ENCODE data around the gene CTDSPL. TPM values are rescaled to one million over a fixed set of nuclear protein-coding genes. Genes with fewer than 3 reads are reported as not detected.
A peak's percentile ranks its signal among the peaks of the same experiment; 100 is the strongest.
"Not testable (repeated sequence)": the region's sequence is repeated elsewhere in the genome, so short reads cannot be mapped to it uniquely, and the experiment has no call there.

Gene CTDSPL
- total RNA-seq, 6 donors from 2014 or later: 35.6 to 78.1 (median 55.5) TPM

GRCh38 chr3:38031022-38031994 is 169.6 kb downstream of the CTDSPL start:
- no peaks in the 10 kb centered on the region for H3K9me3 ChIP-seq
- H3K4me1 ChIP-seq: peaks cover 17 to 38% (median 24%) of the 10 kb centered on the region in 4 donors
- no peaks in the 10 kb centered on the region for H3K36me3 ChIP-seq
- 41 to 43% methylated on average over 8 of the region's 9 CpGs for WGBS, 2 donors
- ATAC-seq (ENCODE audit: low FRiP score in 2 of 2): peak; percentile 29 to 77
- no peak overlapping the region for H3K4me3 ChIP-seq
- TF ChIP-seq EP300 (IDR thresholded peaks at IDR 0.05) (no peak), POLR2A (IDR thresholded peaks at IDR 0.05) (peak in 1 of 4 donors; percentile 11)
- DNase-seq: peak; percentile 68 to 90
- H3K27ac ChIP-seq: peak overlapping the region; percentile 72 to 88 (median 87)
- peaks cover 0 to 7% (median 0%) of the 10 kb centered on the region in 4 donors for H3K27me3 ChIP-seq

- TF ChIP-seq POLR2A (IDR thresholded peaks at IDR 0.05) (no peak), EP300 (IDR thresholded peaks at IDR 0.05) (no peak), POLR2AphosphoS5 (IDR thresholded peaks at IDR 0.05) (no peak), CTCF (IDR thresholded peaks at IDR 0.05) (no peak)
- Histone ChIP-seq H3K27me3 (peaks cover 0 to 7% (median 0%) of the 10 kb centered on the region in 4 donors), H3K36me3 (no peaks in the 10 kb centered on the region), H3K4me1 (peaks cover 17 to 38% (median 24%) of the 10 kb centered on the region in 4 donors), H3K4me3 (no peak overlapping the region), H3K9me3 (no peaks in the 10 kb centered on the region), H3K27ac (peak overlapping the region in 1 of 4 donors; percentile 86)
- DNase-seq: no peak
- ATAC-seq (ENCODE audit: low FRiP score in 2 of 2): no peak
- 94% methylated on average over 1 of the region's 1 CpG for WGBS, 2 donors
Measured at GRCh38 chr3:38032328-38032865, 170.7 kb downstream of the CTDSPL start.

- not testable (repeated sequence) for H3K4me3 ChIP-seq; H3K36me3 ChIP-seq; H3K27me3 ChIP-seq; ATAC-seq (ENCODE audit: low FRiP score in 2 of 2); H3K9me3 ChIP-seq; H3K27ac ChIP-seq; DNase-seq
- WGBS, 2 donors: 94 to 95% methylated on average over 6 to 7 of the region's 7 CpGs
- H3K4me1 ChIP-seq: peaks cover 22 to 34% (median 26%) of the 10 kb centered on the region in 4 donors
Measured at GRCh38 chr3:38033586-38033985, 171.9 kb downstream of the CTDSPL start.

Small RNA genes lying within 50 kb of the gene (small RNA-seq; reads per million reads assigned to genes)
- gene MIR26A1 (2.0 to 4.1 (median 2.9) reads per million in 4 donors), gene RF00019 (0 reads per million in 4 donors)

Other genes starting within 250 kb of the CTDSPL start
- gene VILL, start 128.9 kb downstream of the CTDSPL start, total RNA-seq: 10 to 100 TPM in 5 of 6 donors, 1 to 10 TPM in 1; 5.6 to 41.9 (median 19.0) TPM
- gene PLCD1, start 167.8 kb downstream of the CTDSPL start, total RNA-seq: 10 to 100 TPM; 20.8 to 80.1 (median 36.1) TPM
- 10 to 100 TPM in 3 of 6 donors, 1 to 10 TPM in 3; 2.3 to 34.8 (median 14.3) TPM for gene DLEC1, start 177.3 kb downstream of the CTDSPL start, total RNA-seq